Measurements from ENCODE around the gene MAP4K3.
A peak's percentile ranks its signal among the peaks of the same experiment; 100 is the strongest.

Gene MAP4K3

DNA sequence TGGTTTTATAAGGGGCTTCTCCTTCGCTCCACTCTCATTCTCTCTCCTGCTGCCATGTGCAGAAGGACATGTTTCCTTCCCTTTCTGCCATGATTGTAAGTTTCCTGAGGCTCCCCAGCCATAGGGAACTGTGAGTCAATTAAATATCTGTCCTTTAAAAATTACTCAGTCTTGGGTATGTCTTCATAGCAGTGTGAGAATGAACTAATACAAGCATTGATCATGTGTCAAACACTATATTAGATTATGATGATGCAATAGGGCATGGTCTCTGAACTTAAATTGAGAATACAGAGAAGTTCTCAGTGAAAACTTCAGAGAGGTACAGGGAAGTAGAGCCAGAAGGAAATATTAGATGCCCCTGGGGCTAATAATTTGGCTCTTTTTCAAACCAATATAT lies 5.9 kb upstream of the MAP4K3 start:
- no peak for DNase-seq

DNA sequence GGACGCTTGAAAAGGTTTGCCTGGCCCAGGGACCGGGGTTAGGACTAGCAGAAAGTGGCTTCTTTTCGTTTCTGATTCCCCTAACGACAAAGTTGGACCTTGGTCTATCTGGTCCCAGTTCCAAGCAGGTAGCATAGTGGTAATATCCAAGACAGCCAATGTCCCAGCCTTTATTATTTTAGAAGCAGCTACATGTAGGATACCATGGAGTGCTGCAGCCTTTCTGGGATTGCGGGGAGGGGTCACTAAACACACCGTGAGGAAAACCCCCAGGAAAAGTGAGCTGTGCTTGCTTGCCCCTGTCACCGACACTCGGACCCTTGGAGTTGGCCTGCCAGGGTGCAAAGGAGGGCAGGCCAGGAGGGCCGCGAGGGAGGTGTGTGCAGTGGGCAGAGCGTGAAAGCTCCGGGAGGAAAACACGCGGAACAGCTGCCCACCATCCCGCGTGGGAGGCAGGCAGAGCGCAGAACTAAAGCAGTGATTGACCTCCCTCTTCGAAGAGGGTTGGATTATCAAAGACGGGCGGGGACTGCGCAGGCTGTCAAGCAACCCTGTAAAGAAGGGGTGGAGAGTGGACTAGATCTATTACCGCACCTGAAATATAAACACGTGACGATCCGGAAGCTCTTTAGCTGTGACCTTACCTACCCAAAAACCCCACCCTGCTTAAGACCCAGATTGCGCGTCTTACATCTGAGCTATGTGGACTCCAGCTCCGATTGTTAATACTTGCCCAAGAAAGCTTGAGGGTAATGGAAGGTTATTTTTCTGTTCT lies 624 bp upstream of the MAP4K3 start:
- peak; percentile 47 for DNase-seq

- DNase-seq = peak; percentile 45
Measured at GRCh38 chr2:39435741-39436591, 1.1 kb downstream of the MAP4K3 start.

GRCh38 chr2:39435234-39435633 lies 1.9 kb downstream of the MAP4K3 start:
- no peak for DNase-seq

DNA sequence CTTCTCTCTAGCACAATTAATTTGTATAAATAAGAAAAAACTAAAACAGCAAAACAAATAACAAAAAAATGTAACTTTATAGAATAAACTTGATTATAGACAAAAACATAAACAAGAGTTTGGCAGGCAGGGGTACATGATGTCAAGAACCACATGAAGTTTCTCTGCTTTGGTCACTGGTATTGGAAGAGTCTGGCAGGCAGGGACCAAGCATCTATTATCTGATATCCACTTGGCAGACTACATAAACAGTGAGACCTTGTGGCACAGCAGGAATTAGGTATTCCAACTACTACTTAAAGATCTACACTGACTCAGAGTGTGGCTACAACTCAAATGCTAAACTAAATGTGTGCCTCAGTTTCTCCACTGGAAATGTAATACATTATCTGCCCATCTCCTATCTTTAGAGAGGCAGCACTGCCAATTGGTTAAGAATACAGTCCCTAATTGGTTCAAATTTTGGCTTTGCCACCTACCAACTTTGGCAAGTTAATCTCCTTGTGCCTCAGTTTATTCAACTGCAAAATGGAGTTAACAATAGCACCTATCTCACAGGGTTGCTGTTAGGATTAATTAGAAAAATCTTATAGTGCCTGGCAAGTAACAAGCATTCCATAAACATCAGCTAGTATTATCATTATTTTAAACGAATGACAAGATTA lies 2.7 kb downstream of the MAP4K3 start:
- no peak for DNase-seq

GRCh38 chr2:39433586-39434195 lies 3.4 kb downstream of the MAP4K3 start:
- DNase-seq = no peak

GRCh38 chr2:39432701-39433100 lies 4.4 kb downstream of the MAP4K3 start:
- no peak for DNase-seq

- no peak for DNase-seq
Measured at GRCh38 chr2:39431592-39432316, 5.3 kb downstream of the MAP4K3 start.

DNA sequence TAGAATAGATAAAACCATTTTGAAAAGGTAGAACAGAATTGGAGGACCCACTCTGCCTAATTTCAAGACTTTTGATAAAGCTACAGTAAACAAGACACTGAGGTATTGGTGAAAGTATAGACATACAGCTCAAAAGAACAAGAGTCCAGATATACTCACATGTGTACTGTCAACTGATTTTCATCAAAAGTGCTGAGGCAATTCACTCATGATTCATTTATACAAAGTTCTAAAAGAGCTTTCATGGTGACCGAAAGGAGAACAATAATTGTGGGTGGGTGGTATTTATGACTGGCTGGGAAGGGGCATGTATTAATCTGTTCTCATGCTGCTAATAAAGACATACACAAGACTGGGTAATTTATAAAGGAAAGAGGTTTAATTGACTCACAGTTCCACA lies 7.3 kb downstream of the MAP4K3 start:
- no peak for DNase-seq

DNA sequence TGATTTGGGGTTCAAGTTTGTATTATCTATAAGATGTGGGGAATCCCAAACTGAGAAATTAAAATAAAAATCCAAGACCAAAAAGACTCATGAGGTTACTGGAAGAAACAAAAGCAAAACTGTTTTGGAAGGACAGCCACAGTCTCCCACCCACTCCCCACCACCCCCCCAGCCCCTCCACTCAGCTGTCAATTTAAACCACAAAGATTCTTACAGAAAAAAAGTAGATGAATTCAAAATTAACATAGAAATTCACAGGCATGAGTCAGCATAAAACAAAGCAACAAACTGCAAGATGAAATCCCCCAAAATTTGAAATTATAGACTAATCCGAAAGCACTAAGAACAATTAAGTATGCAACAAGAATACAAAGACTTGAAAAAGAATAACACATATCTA lies 12.1 kb downstream of the MAP4K3 start:
- DNase-seq = no peak

GRCh38 chr2:39422700-39423099 lies 14.4 kb downstream of the MAP4K3 start:
- no peak for DNase-seq

- no peak for DNase-seq
Measured at GRCh38 chr2:39421354-39421753, 15.7 kb downstream of the MAP4K3 start.

GRCh38 chr2:39419282-39420223 lies 17.5 kb downstream of the MAP4K3 start:
- DNase-seq = no peak

DNA sequence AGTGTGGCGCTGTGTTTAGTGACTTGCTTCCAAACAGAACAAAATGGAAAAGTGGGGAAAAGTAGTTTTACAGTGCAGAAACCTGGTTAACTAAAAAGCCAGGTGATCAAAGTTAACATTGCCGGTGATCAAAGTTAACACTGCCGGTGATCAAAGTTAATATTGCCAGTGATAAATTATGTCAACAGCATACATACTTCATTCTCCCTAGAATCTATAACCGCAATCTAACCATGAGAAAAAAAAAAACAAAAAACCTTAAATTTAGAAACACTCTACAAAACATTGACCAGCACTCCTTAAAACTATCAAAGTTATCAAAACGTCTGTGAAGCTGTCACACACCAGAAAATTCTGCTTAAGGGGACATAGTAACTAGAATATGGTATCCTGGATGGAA lies 18.6 kb downstream of the MAP4K3 start:
- DNase-seq = no peak

DNA sequence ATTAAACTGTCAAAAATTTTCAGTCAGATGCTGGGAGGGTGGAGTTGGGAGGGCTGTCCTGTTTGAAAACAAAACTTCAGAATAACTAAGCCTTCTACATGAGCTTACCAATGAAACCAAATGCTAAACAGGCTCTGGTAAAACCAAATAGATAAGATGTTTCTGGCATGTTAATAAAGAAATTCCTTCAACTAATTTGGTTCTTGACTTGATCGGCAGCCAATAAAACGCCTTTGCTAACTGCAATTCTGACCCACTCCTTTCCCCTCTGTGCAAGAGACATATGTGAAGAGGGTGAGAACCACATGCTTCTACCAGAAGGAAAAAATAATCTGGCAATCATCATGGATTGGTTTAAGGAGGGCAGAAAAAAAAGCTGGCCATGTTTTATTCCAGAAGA lies 20.9 kb downstream of the MAP4K3 start:
- no peak for DNase-seq

- no peak for DNase-seq
Measured at GRCh38 chr2:39413063-39413737, 23.9 kb downstream of the MAP4K3 start.

- no peak for DNase-seq
Measured at GRCh38 chr2:39411181-39411944, 25.7 kb downstream of the MAP4K3 start.

DNA sequence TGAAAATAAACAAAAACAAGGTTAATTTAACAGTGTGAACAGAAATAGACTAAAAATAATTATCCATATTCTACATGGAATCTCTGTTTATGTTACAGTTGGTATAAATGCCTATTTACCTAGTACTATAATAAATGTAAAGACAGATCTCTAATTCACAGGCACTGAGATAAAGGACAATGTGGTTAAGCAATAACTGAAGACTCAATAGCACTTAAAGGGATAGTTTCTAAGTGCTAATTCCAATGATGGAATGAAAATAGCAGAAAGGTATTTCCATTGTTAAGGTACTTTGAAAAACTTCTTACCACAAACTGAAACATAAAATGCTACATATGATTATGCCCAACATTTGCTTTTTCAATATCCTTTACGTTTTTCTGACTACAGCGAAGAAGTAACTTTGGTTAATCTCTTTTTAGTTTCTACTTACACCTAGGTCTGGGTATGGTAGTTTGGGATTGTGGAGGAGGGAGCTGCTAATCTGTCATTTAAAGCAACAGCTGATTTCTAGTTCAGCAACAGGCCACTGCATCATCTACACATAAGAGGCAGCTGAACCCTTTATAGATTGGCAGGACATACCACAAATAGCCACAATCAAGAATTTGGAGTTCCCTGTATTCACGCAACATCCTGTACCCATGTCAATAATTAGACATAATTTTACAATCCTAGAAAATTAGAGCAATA lies 27.2 kb downstream of the MAP4K3 start:
- no peak for DNase-seq

All from left hindlimb (tissue), 1 donor.